Esophagus (tissue), 2 donors: ENCODE measurements around the gene PTX4. TPM values are rescaled to one million over a fixed set of nuclear protein-coding genes. Genes with fewer than 3 reads are reported as not detected.

Experiments used
- H3K27ac ChIP-seq, 2 donors: one replicate each; pipeline ENCODE4 v1.5.1; 2013; ENCODE audit warnings: low read depth in 2 of 2, mild to moderate bottlenecking in 2 of 2, inconsistent platforms in 1 of 2, low read length in 1 of 2, moderate library complexity in 1 of 2
- H3K27me3 ChIP-seq, 2 donors: one replicate each; pipeline ENCODE4 v1.6.1; 2013; ENCODE audit warnings: low read length in 2 of 2, control low read depth in 1 of 2, mild to moderate bottlenecking in 1 of 2; ENCODE audit not compliant: insufficient read depth in 2 of 2, control insufficient read depth in 1 of 2
- H3K36me3 ChIP-seq, 2 donors: one replicate each; pipeline ENCODE4 v1.6.1; 2013; ENCODE audit warnings: low read length in 1 of 2; ENCODE audit not compliant: control insufficient read depth in 2 of 2, insufficient read depth in 2 of 2
- H3K4me1 ChIP-seq, 2 donors: one replicate each; pipeline ENCODE4 v1.6.1; 2013; ENCODE audit warnings: low read length in 1 of 2; ENCODE audit not compliant: control insufficient read depth in 2 of 2, insufficient read depth in 2 of 2
- H3K4me3 ChIP-seq, 2 donors: one replicate each; pipeline ENCODE4 v1.5.1; 2013; ENCODE audit warnings: low read length in 2 of 2, mild to moderate bottlenecking in 2 of 2, low read depth in 1 of 2, moderate library complexity in 1 of 2
- H3K9me3 ChIP-seq, 2 donors: one replicate each; pipeline ENCODE4 v1.6.1; 2013; ENCODE audit warnings: mild to moderate bottlenecking in 2 of 2, low read depth in 1 of 2, low read length in 1 of 2, moderate library complexity in 1 of 2; ENCODE audit not compliant: control insufficient read depth in 2 of 2, insufficient read depth in 1 of 2
- WGBS, 2 donors: extraction: QIAGEN DNeasy Blood & Tissue Kit; methylation state at CpG; one replicate each; pipeline ENCODE4 v1.1.7; 2013; 5-methylcytosine and 5-hydroxymethylcytosine counted together
- polyA plus RNA-seq, 2 donors: library from polyadenylated mRNA; stranded (reverse); fragments of 200-250 nt; gene quantifications; one replicate each; pipeline ENCODE4 v1.2.3, GENCODE V29; 2013
- donor health status: healthy with polysubstance abuse.
- donor health status: Bipolar disorder and iron deficiency.

PTX4 gene
- polyA plus RNA-seq, 2 donors: not detected

DNA sequence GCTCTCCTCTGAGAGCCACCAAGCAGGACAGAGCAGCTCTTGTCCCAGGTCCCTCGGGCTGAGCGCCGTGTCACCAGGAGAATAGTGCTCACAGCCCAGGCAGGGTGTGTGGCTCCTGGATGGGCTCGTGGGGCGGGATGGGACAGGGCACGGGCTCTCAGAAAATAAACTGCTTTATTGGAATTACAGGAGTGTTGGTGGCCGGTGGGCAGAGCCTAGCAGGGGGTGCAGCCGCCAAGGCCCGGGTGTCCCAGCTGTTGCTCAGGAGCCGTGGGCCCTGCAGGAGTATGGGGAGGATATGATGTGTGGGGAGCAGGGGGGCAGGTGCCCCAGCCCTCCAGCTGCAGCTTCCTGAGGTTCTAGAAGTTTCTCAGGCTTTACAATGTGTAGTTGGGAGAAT, 21.5 kb upstream of the PTX4 start:
- H3K9me3 ChIP-seq: peaks cover 0 to 2% of the 10 kb centered on the region in 2 donors
- peak overlapping the region in 1 of 2 donors; percentile 51 for H3K27ac ChIP-seq
- WGBS, 2 donors: 84 to 85% methylated on average over 10 of the region's 10 CpGs
- peaks cover 0 to 50% of the 10 kb centered on the region in 2 donors for H3K36me3 ChIP-seq
- no peaks in the 10 kb centered on the region for H3K27me3 ChIP-seq
- peaks cover 0 to 6% of the 10 kb centered on the region in 2 donors for H3K4me1 ChIP-seq
- no peak overlapping the region for H3K4me3 ChIP-seq

GRCh38 chr16:1509307-1510221, 20.8 kb upstream of the PTX4 start:
- peak overlapping the region in 1 of 2 donors; percentile 51 for H3K27ac ChIP-seq
- H3K4me3 ChIP-seq: no peak overlapping the region
- peaks cover 0 to 6% of the 10 kb centered on the region in 2 donors for H3K4me1 ChIP-seq
- H3K36me3 ChIP-seq: peaks cover 0 to 50% of the 10 kb centered on the region in 2 donors
- H3K27me3 ChIP-seq: no peaks in the 10 kb centered on the region
- 81 to 86% methylated on average over 43 to 44 of the region's 44 CpGs for WGBS, 2 donors
- peaks cover 0 to 2% of the 10 kb centered on the region in 2 donors for H3K9me3 ChIP-seq

GRCh38 chr16:1508494-1509187, 19.9 kb upstream of the PTX4 start:
- H3K9me3 ChIP-seq: no peaks in the 10 kb centered on the region
- H3K36me3 ChIP-seq: peaks cover 0 to 52% of the 10 kb centered on the region in 2 donors
- H3K27ac ChIP-seq: no peak overlapping the region
- H3K4me1 ChIP-seq: peaks cover 0 to 6% of the 10 kb centered on the region in 2 donors
- H3K27me3 ChIP-seq: no peaks in the 10 kb centered on the region
- WGBS, 2 donors: 74 to 76% methylated on average over 22 to 24 of the region's 24 CpGs
- no peak overlapping the region for H3K4me3 ChIP-seq

DNA sequence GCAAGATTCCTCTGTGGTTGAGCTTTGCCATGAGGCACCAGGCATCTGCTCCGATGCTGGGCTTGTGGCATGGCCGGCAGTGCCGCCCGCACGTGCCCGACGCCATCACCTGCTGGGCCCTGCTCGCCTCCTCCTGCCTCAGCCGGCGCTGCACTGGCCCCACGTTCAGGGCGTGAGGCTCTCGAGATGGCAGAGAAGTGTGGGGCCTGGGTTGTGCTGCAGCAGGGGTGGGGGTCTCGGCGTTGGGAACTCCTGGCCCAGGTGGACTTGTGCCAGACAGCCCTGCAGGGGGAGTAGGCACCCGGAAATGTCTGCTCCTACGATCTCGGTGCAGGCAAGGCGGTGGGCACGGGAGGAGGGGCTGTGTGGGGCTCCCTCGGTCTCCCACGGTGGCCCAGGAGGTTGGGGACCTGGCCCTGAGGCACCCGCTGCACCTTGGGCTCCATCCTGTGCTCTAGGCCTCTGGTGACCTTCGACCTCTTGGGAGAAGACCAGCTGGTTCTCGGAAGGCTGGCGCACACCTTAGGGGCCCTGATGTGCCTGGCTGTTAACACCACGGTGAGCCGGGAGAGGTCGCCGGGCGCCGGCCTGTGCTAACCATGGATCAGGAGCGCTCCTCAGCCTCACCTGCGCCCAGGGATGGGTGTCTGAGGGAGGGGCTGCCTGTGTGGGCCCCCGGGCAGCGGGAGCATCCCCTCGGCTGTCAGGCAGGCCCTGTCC, 17.9 kb upstream of the PTX4 start:
- H3K27me3 ChIP-seq: no peaks in the 10 kb centered on the region
- H3K27ac ChIP-seq: no peak overlapping the region
- H3K36me3 ChIP-seq: peaks cover 0 to 65% of the 10 kb centered on the region in 2 donors
- no peak overlapping the region for H3K4me3 ChIP-seq
- H3K9me3 ChIP-seq: no peaks in the 10 kb centered on the region
- 89 to 90% methylated on average over 37 of the region's 37 CpGs for WGBS, 2 donors
- H3K4me1 ChIP-seq: peaks cover 0 to 6% of the 10 kb centered on the region in 2 donors

GRCh38 chr16:1505912-1506311, 17.2 kb upstream of the PTX4 start:
- Histone ChIP-seq H3K27me3 (no peaks in the 10 kb centered on the region), H3K36me3 (peaks cover 0 to 62% of the 10 kb centered on the region in 2 donors), H3K9me3 (no peaks in the 10 kb centered on the region), H3K27ac (no peak overlapping the region), H3K4me1 (peaks cover 0 to 2% of the 10 kb centered on the region in 2 donors), H3K4me3 (no peak overlapping the region)
- WGBS, 2 donors: 93 to 96% methylated on average over 20 to 22 of the region's 22 CpGs

GRCh38 chr16:1505073-1505844, 16.5 kb upstream of the PTX4 start:
- no peak overlapping the region for H3K27ac ChIP-seq
- H3K9me3 ChIP-seq: no peaks in the 10 kb centered on the region
- no peak overlapping the region for H3K4me3 ChIP-seq
- H3K27me3 ChIP-seq: no peaks in the 10 kb centered on the region
- WGBS, 2 donors: 90% methylated on average over 37 of the region's 37 CpGs
- H3K4me1 ChIP-seq: no peaks in the 10 kb centered on the region
- H3K36me3 ChIP-seq: peaks cover 0 to 61% of the 10 kb centered on the region in 2 donors

DNA sequence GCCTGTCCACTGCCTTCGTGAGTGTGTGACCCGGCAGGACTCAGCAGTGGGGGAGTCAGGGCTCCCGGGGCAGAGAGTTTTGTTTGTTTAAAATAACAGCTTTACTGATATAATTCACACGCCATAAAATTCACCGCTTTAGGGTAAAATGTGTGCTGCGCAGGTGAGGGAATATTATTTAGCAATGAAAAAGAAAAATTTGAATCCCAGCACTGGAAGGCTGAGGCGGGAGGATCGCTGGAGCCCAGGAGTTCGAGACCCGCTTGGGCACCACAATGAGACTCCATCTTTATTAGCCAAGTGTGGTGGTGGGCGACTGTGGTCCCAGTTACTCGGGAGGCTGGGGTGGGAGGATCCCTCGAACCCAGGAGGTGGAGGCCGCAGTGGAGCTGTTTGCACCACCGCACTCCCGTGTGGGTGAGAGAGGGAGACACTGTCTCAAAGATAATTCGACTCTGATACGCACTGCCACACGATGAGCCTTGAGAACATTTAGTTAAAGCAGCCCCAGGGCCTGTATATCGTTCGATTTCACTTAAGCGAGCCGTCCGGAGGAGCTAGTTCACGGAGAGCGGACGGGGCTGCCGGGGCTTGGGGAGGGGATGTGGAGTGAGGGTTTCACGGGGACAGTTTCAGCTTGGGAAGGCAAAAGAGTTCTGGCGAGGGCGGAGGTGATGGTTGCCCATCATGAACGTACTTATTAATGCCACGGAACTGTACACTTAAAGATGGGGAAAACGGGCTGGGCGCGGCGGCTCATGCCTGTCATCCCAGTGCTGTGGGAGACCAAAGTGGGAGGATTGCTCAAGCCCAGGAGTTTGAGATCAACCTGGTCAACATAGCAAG, 14.6 kb upstream of the PTX4 start:
- Histone ChIP-seq H3K36me3 (peaks cover 0 to 58% of the 10 kb centered on the region in 2 donors), H3K27ac (no peak overlapping the region), H3K4me1 (no peaks in the 10 kb centered on the region), H3K27me3 (no peaks in the 10 kb centered on the region), H3K9me3 (no peaks in the 10 kb centered on the region), H3K4me3 (no peak overlapping the region)
- 96 to 97% methylated on average over 37 of the region's 37 CpGs for WGBS, 2 donors

DNA sequence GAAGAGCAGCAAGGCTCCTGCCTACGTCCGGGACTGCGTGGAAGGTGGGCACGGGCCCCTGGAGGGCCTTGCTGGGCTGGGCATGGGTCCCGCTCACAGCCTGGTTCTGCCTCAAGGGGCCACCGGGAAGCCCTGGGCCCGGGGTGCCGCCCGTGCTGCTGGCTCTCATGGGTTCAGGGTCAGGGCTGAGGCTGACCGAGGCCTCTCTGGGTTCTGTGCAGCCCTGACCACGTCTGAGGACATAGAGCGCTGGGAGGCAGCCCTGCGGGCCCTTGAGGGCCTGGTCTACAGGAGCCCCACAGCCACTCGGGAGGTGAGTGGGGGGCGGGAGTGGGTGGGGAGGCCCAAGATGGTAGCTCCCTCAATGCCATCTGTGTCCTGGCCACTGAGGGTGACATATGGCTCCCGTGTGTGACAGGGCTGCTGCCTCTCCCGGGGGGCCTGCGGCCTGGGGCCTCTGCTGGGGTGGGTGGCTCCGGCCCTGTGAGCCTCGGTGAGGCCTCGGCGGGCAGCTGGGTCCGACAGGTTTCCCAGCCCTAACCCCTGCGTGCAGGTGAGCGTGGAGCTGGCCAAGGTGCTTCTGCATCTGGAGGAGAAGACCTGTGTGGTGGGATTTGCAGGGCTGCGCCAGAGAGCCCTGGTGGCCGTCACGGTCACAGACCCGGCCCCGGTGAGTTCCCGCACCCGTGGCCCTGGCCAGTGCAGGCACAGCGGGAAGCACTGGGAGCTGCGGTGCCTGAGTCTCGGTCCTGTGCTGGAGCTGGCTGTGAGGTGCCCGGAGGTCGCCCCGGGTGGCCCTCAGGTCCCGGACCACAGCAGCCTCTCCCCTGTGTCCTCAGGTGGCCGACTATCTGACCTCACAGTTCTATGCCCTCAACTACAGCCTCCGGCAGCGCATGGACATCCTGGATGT, 13.6 kb upstream of the PTX4 start:
- Histone ChIP-seq H3K27me3 (no peaks in the 10 kb centered on the region), H3K4me1 (no peaks in the 10 kb centered on the region), H3K36me3 (peaks cover 0 to 57% of the 10 kb centered on the region in 2 donors), H3K9me3 (no peaks in the 10 kb centered on the region), H3K27ac (no peak overlapping the region), H3K4me3 (no peak overlapping the region)
- WGBS, 2 donors: 96 to 98% methylated on average over 40 to 42 of the region's 42 CpGs
